Measurements from ENCODE around the gene ATXN2.
"Not testable (repeated sequence)": the region's sequence is repeated elsewhere in the genome, so short reads cannot be mapped to it uniquely, and the experiment has no call there.

Gene ATXN2

DNA sequence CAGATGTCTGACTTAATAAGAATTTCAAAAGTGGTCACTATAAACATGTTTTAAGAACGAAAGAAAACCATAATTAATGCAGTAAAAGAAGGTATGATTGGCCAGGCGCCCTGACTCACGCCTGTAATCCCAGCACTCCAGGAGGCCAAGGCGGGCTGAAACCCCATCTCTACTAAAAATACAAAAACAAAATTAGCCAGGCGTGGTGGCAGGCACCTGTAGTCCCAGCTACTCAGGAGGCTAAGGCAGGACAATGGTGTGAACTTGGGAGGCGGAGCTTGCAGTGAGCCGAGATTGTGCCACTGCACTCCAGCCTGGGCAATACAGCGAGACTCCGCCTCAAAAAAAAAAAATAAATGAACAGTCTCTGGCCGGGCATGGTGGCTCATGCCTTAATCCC is 38.3 kb downstream of the ATXN2 start:
- not testable (repeated sequence) for H3K27me3 Mint-ChIP-seq, H3K9me3 Mint-ChIP-seq, ATAC-seq, H3K4me3 Mint-ChIP-seq, DNase-seq, H3K27ac Mint-ChIP-seq
- H3K4me1 Mint-ChIP-seq = peaks cover 29% of the 10 kb centered on the region

DNA sequence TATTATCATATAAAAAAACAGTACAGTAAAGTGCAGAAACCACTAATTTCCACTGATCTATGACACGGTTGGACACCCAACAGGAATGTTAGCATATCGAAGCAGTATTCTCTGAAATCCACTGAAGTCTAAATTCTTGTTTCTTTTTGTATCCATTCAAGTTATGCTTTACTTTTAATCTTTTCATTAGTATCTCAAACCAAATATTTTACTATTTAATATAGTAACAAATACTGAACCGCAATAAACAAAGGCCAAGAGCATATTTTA is 41.1 kb downstream of the ATXN2 start:
- DNase-seq (no peak), ATAC-seq (no peak)
- H3K27me3 Mint-ChIP-seq = no peaks in the 10 kb centered on the region
- H3K27ac Mint-ChIP-seq = no peak overlapping the region
- H3K9me3 Mint-ChIP-seq = peaks cover 0 to 9% of the 10 kb centered on the region in 2 donors
- H3K4me3 Mint-ChIP-seq = no peak overlapping the region
- peaks cover 23% of the 10 kb centered on the region for H3K4me1 Mint-ChIP-seq

DNA sequence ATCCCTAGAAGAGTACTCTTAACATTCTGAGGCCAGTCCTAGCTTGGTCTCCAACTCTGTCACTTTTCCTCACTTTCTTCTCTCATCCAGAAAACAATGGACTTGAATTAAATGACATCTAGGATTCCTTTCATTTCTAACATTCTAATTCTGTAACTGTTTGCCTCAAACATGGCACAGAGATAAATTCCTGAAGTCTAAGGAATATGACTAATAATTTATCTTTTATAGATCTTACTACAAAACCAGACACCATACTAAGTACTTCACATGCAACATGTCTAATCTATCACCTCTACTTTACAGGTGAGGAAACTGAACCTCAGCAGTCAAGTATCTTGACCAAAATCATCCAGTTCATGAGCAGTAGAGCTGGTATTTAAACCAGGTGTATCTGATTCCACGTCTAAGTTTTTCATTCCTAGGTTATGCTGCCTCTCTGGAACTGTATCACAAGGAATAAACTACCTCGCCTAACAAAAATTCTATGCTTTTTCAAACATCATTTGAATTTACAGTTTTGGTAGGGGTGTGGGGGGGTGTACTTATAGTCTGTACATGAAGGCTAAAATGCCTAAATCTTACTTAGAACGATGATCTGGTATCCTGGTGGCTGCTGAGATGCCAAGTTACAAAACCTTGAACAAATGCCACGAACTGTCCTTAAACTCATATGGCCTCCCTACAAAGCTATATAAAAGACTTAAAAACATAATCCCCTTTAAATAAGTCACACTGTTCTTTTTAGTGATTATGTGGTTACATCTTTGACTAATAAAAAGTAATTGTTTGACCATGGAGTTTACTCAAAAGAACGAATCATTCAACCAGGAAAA is 41.6 kb downstream of the ATXN2 start:
- no peak for ATAC-seq
- Mint-ChIP-seq H3K27me3 (no peaks in the 10 kb centered on the region), H3K4me3 (no peak overlapping the region), H3K4me1 (peaks cover 23% of the 10 kb centered on the region), H3K27ac (no peak overlapping the region), H3K9me3 (peaks cover 0 to 9% of the 10 kb centered on the region in 2 donors)
- no peak for DNase-seq

GRCh38 chr12:111556676-111557075 is 42.4 kb downstream of the ATXN2 start:
- peaks cover 23% of the 10 kb centered on the region for H3K4me1 Mint-ChIP-seq
- DNase-seq (no peak), ATAC-seq (no peak)
- no peaks in the 10 kb centered on the region for H3K27me3 Mint-ChIP-seq
- H3K4me3 Mint-ChIP-seq = no peak overlapping the region
- H3K9me3 Mint-ChIP-seq = peaks cover 0 to 9% of the 10 kb centered on the region in 2 donors
- H3K27ac Mint-ChIP-seq = peak overlapping the region in 1 of 2 donors; percentile 34

DNA sequence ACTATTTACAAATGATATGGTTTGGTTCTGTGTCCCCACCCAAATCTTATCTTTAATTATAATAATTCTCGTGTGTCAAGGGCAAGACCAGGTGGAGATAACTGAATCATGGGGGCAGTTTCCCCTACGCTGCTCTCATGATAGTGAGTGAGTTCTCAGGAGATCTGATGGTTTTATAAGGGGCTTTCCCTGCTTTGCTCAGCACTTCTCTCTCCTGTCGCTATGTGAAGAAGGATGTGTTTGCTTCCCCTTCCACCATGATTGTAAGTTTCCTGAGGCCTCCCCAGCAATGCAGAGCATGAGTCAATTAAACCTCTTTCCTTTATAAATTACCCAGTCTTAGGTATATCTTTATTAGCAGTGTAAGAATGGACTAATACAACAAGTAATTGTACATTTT is 43.8 kb downstream of the ATXN2 start:
- not testable (repeated sequence) for DNase-seq, ATAC-seq, H3K27me3 Mint-ChIP-seq, H3K4me3 Mint-ChIP-seq, H3K9me3 Mint-ChIP-seq, H3K27ac Mint-ChIP-seq
- peaks cover 17% of the 10 kb centered on the region for H3K4me1 Mint-ChIP-seq

GRCh38 chr12:111546758-111547383 is 52.2 kb downstream of the ATXN2 start:
- Mint-ChIP-seq H3K4me3 (peak overlapping the region; percentile 41 to 63), H3K4me1 (peaks cover 25% of the 10 kb centered on the region), H3K27ac (peak overlapping the region; percentile 80 to 86), H3K9me3 (no peaks in the 10 kb centered on the region), H3K27me3 (no peaks in the 10 kb centered on the region)
- ATAC-seq (peak; percentile 98), DNase-seq (peak; percentile 6 to 16)

DNA sequence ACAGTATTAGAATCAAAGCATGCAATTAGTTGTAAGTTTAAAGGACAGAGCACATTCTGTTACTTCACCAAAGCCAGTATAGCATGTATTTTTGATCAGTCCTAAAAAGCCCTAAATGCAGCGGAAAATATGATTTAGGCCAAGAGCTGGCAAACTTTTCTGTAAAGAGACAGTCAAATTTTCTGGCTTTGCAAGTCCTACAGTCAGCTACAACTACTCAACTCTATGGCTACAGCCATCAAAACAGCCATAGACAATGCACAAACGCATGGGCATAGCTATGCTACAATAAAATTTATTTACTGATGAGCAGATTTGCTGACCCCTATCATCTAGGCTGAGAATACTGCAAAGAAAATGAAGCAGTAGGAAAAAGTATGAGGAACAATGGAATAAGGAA is 52.9 kb downstream of the ATXN2 start:
- DNase-seq (no peak), ATAC-seq (no peak)
- peaks cover 25% of the 10 kb centered on the region for H3K4me1 Mint-ChIP-seq
- H3K9me3 Mint-ChIP-seq = no peaks in the 10 kb centered on the region
- H3K27ac Mint-ChIP-seq = peak overlapping the region in 1 of 2 donors; percentile 38
- H3K4me3 Mint-ChIP-seq = peak overlapping the region; percentile 41 to 63
- H3K27me3 Mint-ChIP-seq = no peaks in the 10 kb centered on the region

GRCh38 chr12:111544032-111544431 is 55.1 kb downstream of the ATXN2 start:
- Mint-ChIP-seq H3K9me3 (no peaks in the 10 kb centered on the region), H3K27me3 (no peaks in the 10 kb centered on the region), H3K27ac (peak overlapping the region in 1 of 2 donors; percentile 68), H3K4me1 (peaks cover 25% of the 10 kb centered on the region), H3K4me3 (no peak overlapping the region)
- ATAC-seq = no peak
- DNase-seq = no peak

- H3K9me3 Mint-ChIP-seq = no peaks in the 10 kb centered on the region
- H3K4me3 Mint-ChIP-seq = no peak overlapping the region
- no peaks in the 10 kb centered on the region for H3K27me3 Mint-ChIP-seq
- H3K4me1 Mint-ChIP-seq = peaks cover 15% of the 10 kb centered on the region
- H3K27ac Mint-ChIP-seq = no peak overlapping the region
- DNase-seq (no peak), ATAC-seq (no peak)
Observed at GRCh38 chr12:111532751-111533150, 66.4 kb downstream of the ATXN2 start.

DNA sequence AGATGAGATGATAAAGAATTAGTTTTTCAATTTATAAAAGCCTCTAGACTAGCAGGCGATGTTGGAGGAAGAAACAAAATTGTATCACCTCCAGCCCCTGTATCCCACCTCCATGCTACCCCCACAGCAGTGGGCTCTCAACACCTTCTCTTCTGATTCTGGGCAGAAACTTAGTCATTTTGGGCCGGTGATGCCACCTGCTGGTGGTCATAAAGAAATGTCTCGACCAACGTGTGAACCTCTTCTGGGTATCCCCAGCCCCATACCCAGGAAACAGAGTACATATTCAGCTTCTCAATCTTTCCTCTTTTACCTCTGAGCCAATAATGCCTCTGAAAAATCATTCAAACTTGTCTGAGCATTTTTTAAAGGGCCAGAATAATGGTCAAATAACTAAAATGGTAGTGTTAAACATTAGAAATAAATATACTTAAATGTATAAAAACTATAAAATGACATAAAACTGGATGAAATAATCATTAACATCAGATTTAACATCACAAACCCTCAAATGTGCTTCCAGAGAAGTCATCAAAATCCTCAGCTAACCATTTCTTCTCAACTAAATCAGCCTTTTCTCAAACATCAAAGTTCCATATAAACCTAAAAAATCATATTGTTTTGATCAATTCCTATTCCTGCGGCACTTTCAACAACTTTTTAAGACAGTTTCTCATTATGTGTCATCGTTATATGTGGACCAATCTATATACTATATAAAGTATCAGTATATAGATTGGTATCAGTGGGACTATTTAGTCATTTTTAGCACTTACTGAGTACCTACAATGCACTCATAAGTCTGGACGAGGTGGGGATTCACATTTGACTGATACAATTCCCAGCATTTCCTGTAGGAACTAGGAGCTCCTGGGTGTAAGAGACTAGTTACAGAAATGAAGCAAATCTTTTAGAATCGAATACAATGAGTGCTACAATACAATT is 69.4 kb downstream of the ATXN2 start:
- no peaks in the 10 kb centered on the region for H3K9me3 Mint-ChIP-seq
- no peak overlapping the region for H3K4me3 Mint-ChIP-seq
- no peak overlapping the region for H3K27ac Mint-ChIP-seq
- DNase-seq (peak; percentile 58 to 72), ATAC-seq (peak; percentile 97)
- no peaks in the 10 kb centered on the region for H3K27me3 Mint-ChIP-seq
- peaks cover 15% of the 10 kb centered on the region for H3K4me1 Mint-ChIP-seq

DNA sequence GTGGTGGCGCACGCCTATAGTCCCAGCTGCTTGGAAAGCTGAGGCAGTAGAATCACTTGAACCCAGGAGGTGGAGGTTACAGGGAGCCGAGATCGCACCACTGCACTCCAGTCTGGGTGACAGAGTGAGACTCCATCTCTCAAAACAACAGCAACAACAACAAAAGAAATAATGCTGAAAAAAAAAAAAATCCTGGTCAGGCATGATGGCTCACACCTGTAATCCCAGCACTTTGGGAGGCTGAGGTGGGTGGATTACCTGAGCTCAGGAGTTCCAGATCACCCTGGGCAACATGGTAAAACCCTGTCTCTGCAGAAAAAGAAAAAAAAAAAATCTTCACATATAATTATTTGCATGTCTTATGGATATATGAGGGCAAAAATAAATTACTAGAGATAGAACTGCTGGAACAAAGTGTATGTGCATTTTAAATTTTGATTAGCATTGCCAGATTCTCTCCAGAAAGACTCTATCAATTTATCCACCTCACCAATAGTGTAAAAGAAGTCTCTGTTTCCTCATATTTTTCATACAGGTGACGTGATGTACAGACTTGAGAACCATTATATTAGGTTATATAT is 75.4 kb downstream of the ATXN2 start:
- no peaks in the 10 kb centered on the region for H3K27me3 Mint-ChIP-seq
- no peaks in the 10 kb centered on the region for H3K4me1 Mint-ChIP-seq
- H3K9me3 Mint-ChIP-seq = no peaks in the 10 kb centered on the region
- H3K27ac Mint-ChIP-seq = no peak overlapping the region
- H3K4me3 Mint-ChIP-seq = no peak overlapping the region
- DNase-seq = no peak
- no peak for ATAC-seq

GRCh38 chr12:111521801-111522200 is 77.3 kb downstream of the ATXN2 start:
- ATAC-seq (no peak), DNase-seq (no peak)
- Mint-ChIP-seq H3K9me3 (no peaks in the 10 kb centered on the region), H3K27me3 (no peaks in the 10 kb centered on the region), H3K4me3 (no peak overlapping the region), H3K4me1 (no peaks in the 10 kb centered on the region), H3K27ac (peak overlapping the region in 1 of 2 donors; percentile 66)

- no peak overlapping the region for H3K27ac Mint-ChIP-seq
- H3K4me3 Mint-ChIP-seq = no peak overlapping the region
- H3K27me3 Mint-ChIP-seq = no peaks in the 10 kb centered on the region
- H3K9me3 Mint-ChIP-seq = no peaks in the 10 kb centered on the region
- no peak for DNase-seq
- ATAC-seq = no peak
- no peaks in the 10 kb centered on the region for H3K4me1 Mint-ChIP-seq
Observed at GRCh38 chr12:111519937-111520336, 79.2 kb downstream of the ATXN2 start.

DNA sequence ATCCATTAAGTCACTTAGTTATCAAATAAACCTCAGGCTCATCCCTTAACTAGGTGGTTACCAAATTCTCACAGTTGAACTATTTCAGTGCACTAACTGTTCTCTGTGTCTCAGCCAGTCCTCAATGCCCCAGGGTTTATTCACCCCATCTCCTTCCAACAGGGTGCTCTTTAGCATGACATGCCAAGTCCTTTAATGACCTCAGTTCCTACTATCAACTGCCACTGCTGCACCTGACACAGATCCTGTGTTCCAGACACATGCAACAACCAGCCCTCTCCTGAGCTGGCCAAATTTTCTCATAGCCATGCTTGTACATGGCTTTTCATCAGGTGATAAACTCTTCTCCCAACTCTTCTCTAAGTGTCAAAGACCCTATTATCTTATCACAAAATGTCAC is 80.0 kb downstream of the ATXN2 start:
- Mint-ChIP-seq H3K9me3 (no peaks in the 10 kb centered on the region), H3K27me3 (no peaks in the 10 kb centered on the region), H3K27ac (no peak overlapping the region), H3K4me3 (no peak overlapping the region), H3K4me1 (no peaks in the 10 kb centered on the region)
- no peak for ATAC-seq
- DNase-seq = no peak

- ATAC-seq, H3K4me3 Mint-ChIP-seq, H3K9me3 Mint-ChIP-seq, H3K27me3 Mint-ChIP-seq, H3K27ac Mint-ChIP-seq, DNase-seq: not testable (repeated sequence)
- peaks cover 20% of the 10 kb centered on the region for H3K4me1 Mint-ChIP-seq
Observed at GRCh38 chr12:111507719-111508118, 91.4 kb downstream of the ATXN2 start.
